ENCODE data around the gene XRN1.

DNA sequence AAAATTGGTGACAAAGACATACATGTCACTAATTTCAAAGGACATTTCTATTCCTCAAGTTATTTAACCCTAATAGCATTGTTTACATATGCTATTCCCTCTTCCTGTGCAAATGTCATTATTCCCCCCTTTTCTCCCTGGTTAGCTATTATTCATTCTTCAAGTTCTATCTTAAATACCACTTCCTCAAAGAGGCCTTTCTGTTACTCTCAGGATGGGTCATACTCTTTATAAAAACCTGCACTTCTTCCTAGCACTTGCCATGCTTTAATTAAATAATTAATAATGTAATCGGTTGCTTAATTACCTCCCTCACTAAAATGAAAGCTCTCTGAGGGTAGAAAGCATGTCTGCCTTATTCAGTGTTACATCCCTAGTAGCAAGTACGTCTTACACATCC lies 88.5 kb downstream of the XRN1 start:
- no peak for TF ChIP-seq EZH2 (IDR thresholded peaks at IDR 0.05; ENCODE audit: borderline replicate concordance, low read length)
- no peak for TF ChIP-seq CTCF (conservative IDR thresholded peaks at IDR 0.05 in 1 of 2, IDR thresholded peaks at IDR 0.05 in 1 of 2; ENCODE audit: extremely low read depth in 1 of 2, insufficient read depth in 1 of 2, low read depth in 1 of 2, low read length in 2 of 2)
